ENCODE data around the gene ATP6V1F. TPM values are rescaled to one million over a fixed set of nuclear protein-coding genes. Genes with fewer than 3 reads are reported as not detected.

Gene ATP6V1F
- total RNA-seq, 4 donors from 2014 or later, result 49.6 to 109 (median 86.6) TPM

DNA sequence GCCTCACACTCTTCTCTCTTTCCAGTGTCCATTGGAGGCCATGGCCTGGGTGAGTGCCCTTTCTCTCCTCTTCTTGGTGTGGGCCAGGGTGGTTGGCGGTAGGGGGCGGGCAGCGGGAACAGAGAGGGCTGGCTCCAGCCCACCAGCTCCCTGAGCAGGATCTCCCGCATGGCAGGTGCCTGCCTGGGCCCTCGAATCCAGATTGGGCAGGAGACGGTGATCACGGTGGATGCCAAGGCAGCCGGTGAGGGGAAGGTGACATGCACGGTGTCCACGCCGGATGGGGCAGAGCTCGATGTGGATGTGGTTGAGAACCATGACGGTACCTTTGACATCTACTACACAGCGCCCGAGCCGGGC, 13.5 kb upstream of the ATP6V1F start:
- Histone ChIP-seq H3K4me1 (no peaks in the 10 kb centered on the region), H3K9me3 (no peaks in the 10 kb centered on the region), H3K36me3 (no peaks in the 10 kb centered on the region), H3K27ac (no peak overlapping the region), H3K4me3 (replicated peaks in 1 of 3) (no peak overlapping the region), H3K27me3 (no peaks in the 10 kb centered on the region)
- DNase-seq, result no peak
- intact Hi-C loops (cut with DNase I), result no loop called here
- TF ChIP-seq CTCF (IDR thresholded peaks at IDR 0.05) (no peak), POLR2A (IDR thresholded peaks at IDR 0.05) (no peak)
- 93 to 94% methylated on average over 12 to 16 of the region's 16 CpGs for whole genome bisulfite sequencing, 2 donors

DNA sequence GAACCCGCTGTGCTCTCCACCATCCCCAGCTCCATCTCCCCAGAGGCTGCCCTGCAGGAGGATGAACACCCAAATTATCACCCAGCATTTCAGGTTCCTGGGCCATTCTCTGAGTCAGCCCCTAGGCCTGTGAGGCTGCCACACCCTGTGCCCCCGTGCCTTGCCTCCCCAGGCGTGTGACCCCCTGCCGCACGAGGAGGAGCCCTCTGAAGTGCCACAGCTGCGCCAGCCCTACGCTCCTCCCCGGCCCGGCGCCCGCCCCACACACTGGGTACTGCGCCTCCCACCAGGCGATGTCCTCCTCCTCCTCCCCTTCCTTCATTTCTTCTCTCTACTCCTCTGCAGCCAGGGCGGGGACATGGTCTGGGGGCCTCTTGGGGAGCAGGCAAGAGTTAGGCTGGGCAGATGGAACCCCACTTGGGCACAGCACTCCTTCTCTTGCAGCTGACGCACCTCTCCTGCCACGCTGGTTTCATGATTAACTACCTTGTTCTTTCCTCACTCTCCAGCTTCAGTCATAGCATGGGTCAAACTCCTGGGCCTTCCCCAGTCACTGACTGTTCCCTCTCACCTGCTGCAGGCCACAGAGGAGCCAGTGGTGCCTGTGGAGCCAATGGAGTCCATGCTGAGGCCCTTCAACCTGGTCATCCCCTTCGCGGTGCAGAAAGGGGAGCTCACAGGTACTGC, 12.7 kb upstream of the ATP6V1F start:
- H3K9me3 ChIP-seq, result no peaks in the 10 kb centered on the region
- DNase-seq, result no peak
- 93 to 95% methylated on average over 16 to 17 of the region's 18 CpGs for WGBS, 2 donors
- H3K27me3 ChIP-seq, result no peaks in the 10 kb centered on the region
- no peak overlapping the region for H3K4me3 ChIP-seq (replicated peaks in 1 of 3)
- intact Hi-C loops (cut with DNase I), result no loop called here
- no peak overlapping the region for H3K27ac ChIP-seq
- H3K4me1 ChIP-seq, result no peaks in the 10 kb centered on the region
- no peak for TF ChIP-seq CTCF (IDR thresholded peaks at IDR 0.05)
- TF ChIP-seq POLR2A (IDR thresholded peaks at IDR 0.05), result no peak
- no peaks in the 10 kb centered on the region for H3K36me3 ChIP-seq

DNA sequence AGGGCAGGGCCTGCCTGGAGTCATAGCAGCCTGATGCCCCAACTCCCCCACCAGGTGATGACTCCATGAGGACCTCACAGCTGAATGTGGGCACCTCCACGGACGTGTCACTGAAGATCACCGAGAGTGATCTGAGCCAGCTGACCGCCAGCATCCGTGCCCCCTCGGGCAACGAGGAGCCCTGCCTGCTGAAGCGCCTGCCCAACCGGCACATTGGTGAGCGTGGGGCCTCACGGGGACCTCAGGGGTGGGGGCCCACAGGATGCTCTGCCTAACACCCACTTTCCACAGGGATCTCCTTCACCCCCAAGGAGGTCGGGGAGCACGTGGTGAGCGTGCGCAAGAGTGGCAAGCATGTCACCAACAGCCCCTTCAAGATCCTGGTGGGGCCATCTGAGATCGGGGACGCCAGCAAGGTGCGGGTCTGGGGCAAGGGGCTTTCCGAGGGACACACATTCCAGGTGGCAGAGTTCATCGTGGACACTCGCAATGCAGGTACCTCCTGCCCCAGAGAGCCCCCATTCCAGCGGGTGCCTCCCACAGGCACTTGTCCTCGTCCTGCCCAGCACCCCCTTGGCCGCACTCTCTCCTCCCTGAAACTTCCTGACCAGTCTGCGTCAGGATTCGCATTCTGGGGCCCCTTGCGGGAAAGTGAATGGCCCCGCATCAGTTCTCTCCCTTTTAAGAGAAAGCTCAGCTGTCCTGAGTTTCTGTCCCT, 10.0 kb upstream of the ATP6V1F start:
- no peak overlapping the region for H3K27ac ChIP-seq
- intact Hi-C loops (cut with DNase I), result no loop called here
- no peaks in the 10 kb centered on the region for H3K9me3 ChIP-seq
- 85 to 91% methylated on average over 16 to 28 of the region's 28 CpGs for WGBS, 2 donors
- H3K36me3 ChIP-seq, result no peaks in the 10 kb centered on the region
- DNase-seq, result no peak
- TF ChIP-seq CTCF (IDR thresholded peaks at IDR 0.05) (no peak), POLR2A (IDR thresholded peaks at IDR 0.05) (no peak)
- no peaks in the 10 kb centered on the region for H3K4me1 ChIP-seq
- no peak overlapping the region for H3K4me3 ChIP-seq (replicated peaks in 1 of 3)
- no peaks in the 10 kb centered on the region for H3K27me3 ChIP-seq

DNA sequence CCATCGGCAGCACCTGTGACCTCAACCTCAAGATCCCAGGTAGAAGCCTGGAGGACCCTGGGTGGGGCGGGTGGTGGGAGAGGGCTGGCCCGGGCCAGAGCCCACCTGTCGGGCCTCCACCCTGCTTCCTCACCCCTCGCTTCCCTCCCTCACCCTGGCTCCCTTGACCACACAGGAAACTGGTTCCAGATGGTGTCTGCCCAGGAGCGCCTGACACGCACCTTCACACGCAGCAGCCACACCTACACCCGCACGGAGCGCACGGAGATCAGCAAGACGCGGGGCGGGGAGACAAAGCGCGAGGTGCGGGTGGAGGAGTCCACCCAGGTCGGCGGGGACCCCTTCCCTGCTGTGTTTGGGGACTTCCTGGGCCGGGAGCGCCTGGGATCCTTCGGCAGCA, 8.9 kb upstream of the ATP6V1F start:
- TF ChIP-seq CTCF (IDR thresholded peaks at IDR 0.05), result no peak
- no peak for TF ChIP-seq POLR2A (IDR thresholded peaks at IDR 0.05)
- no peak overlapping the region for H3K4me3 ChIP-seq (replicated peaks in 1 of 3)
- H3K4me1 ChIP-seq, result peaks cover 0 to 1% of the 10 kb centered on the region in 2 donors
- H3K9me3 ChIP-seq, result no peaks in the 10 kb centered on the region
- no peak for DNase-seq
- no peaks in the 10 kb centered on the region for H3K27me3 ChIP-seq
- intact Hi-C loops (cut with DNase I), result no loop called here
- no peaks in the 10 kb centered on the region for H3K36me3 ChIP-seq
- no peak overlapping the region for H3K27ac ChIP-seq
- whole genome bisulfite sequencing, 2 donors, result 91 to 94% methylated on average over 3 to 15 of the region's 23 CpGs

DNA sequence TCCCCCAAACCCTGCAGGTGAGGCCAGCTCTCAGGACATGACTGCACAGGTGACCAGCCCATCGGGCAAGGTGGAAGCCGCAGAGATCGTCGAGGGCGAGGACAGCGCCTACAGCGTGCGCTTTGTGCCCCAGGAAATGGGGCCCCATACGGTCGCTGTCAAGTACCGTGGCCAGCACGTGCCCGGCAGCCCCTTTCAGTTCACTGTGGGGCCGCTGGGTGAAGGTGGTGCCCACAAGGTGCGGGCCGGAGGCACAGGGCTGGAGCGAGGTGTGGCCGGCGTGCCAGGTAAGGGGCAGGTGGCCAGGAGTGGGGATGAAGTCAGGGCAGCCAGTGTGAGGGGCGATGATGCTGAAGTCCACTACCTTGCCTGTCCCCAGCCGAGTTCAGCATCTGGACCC, 8.3 kb upstream of the ATP6V1F start:
- intact Hi-C loops (cut with DNase I), result no loop called here
- 94 to 97% methylated on average over 19 to 21 of the region's 21 CpGs for WGBS, 2 donors
- no peak overlapping the region for H3K27ac ChIP-seq

More for the DNA sequence above, 8.3 kb upstream of the ATP6V1F start:
- DNase-seq, result no peak
- H3K4me1 ChIP-seq, result peaks cover 0 to 7% of the 10 kb centered on the region in 2 donors
- TF ChIP-seq CTCF (IDR thresholded peaks at IDR 0.05) (no peak), POLR2A (IDR thresholded peaks at IDR 0.05) (no peak)
- H3K27me3 ChIP-seq, result no peaks in the 10 kb centered on the region
- H3K36me3 ChIP-seq, result no peaks in the 10 kb centered on the region
- no peaks in the 10 kb centered on the region for H3K9me3 ChIP-seq
- H3K4me3 ChIP-seq (replicated peaks in 1 of 3), result no peak overlapping the region

Data from thyroid gland (tissue), 4 donors.